ENCODE measurements around the gene ROBO1. TPM values are rescaled to one million over a fixed set of nuclear protein-coding genes. Genes with fewer than 3 reads are reported as not detected.

The ROBO1 gene
- total and polyA plus RNA-seq, 2 of the 8 experiments (the other 6 are each of a cell fraction or from before 2014, with no cell fraction given) = 51.4 to 91.0 TPM

- Histone ChIP-seq H3K4ac (replicated peaks; ENCODE audit: insufficient read length, low read depth, low read length) (no peak overlapping the region), H4K5ac (ENCODE audit: insufficient read length, low read depth, low read length) (peak overlapping the region; percentile 13), H3K9me3 (ENCODE audit: insufficient read depth in 2 of 2, low read depth in 1 of 2, low read length in 1 of 2) (no peaks in the 10 kb centered on the region), H3K79me1 (ENCODE audit: low read depth, low read length) (peaks cover 2% of the 10 kb centered on the region; the same call in 1 of the 2 replicates), H4K8ac (ENCODE audit: extremely low read depth, insufficient read depth, low read length) (no peak overlapping the region), H2BK20ac (ENCODE audit: low read length) (no peak overlapping the region), H3K9ac (replicated peaks in 1 of 4; ENCODE audit: extremely low read depth in 1 of 4, low read depth in 3 of 4, low read length in 3 of 4) (peak overlapping the region; percentile 46 to 84 (median 50); a peak in 6 of 7 replicates), H3K18ac (ENCODE audit: extremely low read depth, low read length) (0 out of 2 replicates have a peak overlapping the region, but pooled peaks have one; percentile 28), H2BK12ac (ENCODE audit: low read depth, low read length) (no peak overlapping the region), H3K4me2 (ENCODE audit: insufficient read depth in 1 of 2, low read depth in 2 of 2, low read length in 2 of 2) (peak overlapping the region; percentile 74 to 87), H3K56ac (replicated peaks; ENCODE audit: insufficient read length, low read depth, low read length) (peak overlapping the region; percentile 55), H3K23me2 (ENCODE audit: low read depth, low read length) (peaks cover 8% of the 10 kb centered on the region), H4K20me1 (replicated peaks in 1 of 2; ENCODE audit: control insufficient read depth in 1 of 2, insufficient read depth in 2 of 2, low read length in 2 of 2) (peaks cover 10 to 11% of the 10 kb centered on the region in 2 experiments), H3K27ac (ENCODE audit: low read depth, low read length) (no peak overlapping the region), H3K23ac (ENCODE audit: insufficient read length) (no peak overlapping the region), H2BK15ac (ENCODE audit: low read length) (no peak overlapping the region), H3K4me3 (ENCODE audit: extremely low read depth in 1 of 4, insufficient read depth in 2 of 4, low read depth in 3 of 4, low read length in 4 of 4) (peak overlapping the region; percentile 85 to 96 (median 92)), H2BK120ac (replicated peaks; ENCODE audit: low read depth, low read length) (no peak overlapping the region), H2AFZ (ENCODE audit: low read length) (peak overlapping the region; percentile 14), H3K4me1 (replicated peaks in 1 of 4; ENCODE audit: control insufficient read depth in 3 of 4, insufficient read depth in 4 of 4, low read length in 3 of 4) (peaks cover 0 to 6% (median 2%) of the 10 kb centered on the region in 4 experiments; a peak in 3 of 7 replicates), H3K14ac (ENCODE audit: insufficient read length) (no peak overlapping the region), H2AK5ac (ENCODE audit: low read depth, low read length) (no peak overlapping the region), H4K91ac (replicated peaks; ENCODE audit: insufficient read length, low read length) (no peak overlapping the region), H3K36me3 (ENCODE audit: control insufficient read depth in 2 of 4, insufficient read depth in 4 of 4, low read length in 3 of 4) (no peaks in the 10 kb centered on the region), H2BK5ac (ENCODE audit: low read depth, low read length) (peak overlapping the region; percentile 84; the same call in 1 of the 2 replicates), H3K79me2 (ENCODE audit: control insufficient read depth in 1 of 2, insufficient read depth in 2 of 2, low read length in 2 of 2) (peaks cover 3 to 49% of the 10 kb centered on the region in 2 experiments; a peak in 3 of 4 replicates), H3K27me3 (replicated peaks in 1 of 4; ENCODE audit: control insufficient read depth in 3 of 4, extremely low read depth in 1 of 4, insufficient read depth in 3 of 4, low read length in 3 of 4) (no peaks in the 10 kb centered on the region)
- DNase-seq (ENCODE audit: low read depth in 1 of 2, low spot score in 2 of 2) = peak in 1 of 2 experiments; percentile 76
- WGBS, 2 experiments (ENCODE audit: extremely low coverage in 1 of 2, insufficient coverage in 1 of 2, insufficient read length in 1 of 2, insufficient replicate concordance in 2 of 2, low coverage in 1 of 2, low lambda C conversion rate in 2 of 2, missing lambda C conversion rate in 1 of 2) = 0% methylated on average over 39 of the region's 44 CpGs; no CpG with 5 or more reads in 1 of the 2 experiments
- FAIRE-seq = no peak
- ChIA-PET POLR2A (ENCODE audit: partially characterized antibody) (interaction anchor here (0.6 to 1.4 kb wide), 7 partner anchors 10 to 373 kb away, joined by 3 read pairs; no protein-coding TSS in a partner anchor), CTCF (ENCODE audit: partially characterized antibody) (interaction anchor here (0.6 to 1.4 kb wide), 7 partner anchors 11 to 357 kb away, joined by 3 to 4 read pairs (median 3); no protein-coding TSS in a partner anchor)
- TF ChIP-seq KDM4A (IDR thresholded peaks at IDR 0.05; ENCODE audit: low read depth, low read length, severe bottlenecking) (peak; percentile 92), GTF2F1 (IDR thresholded peaks at IDR 0.05; ENCODE audit: borderline replicate concordance, low read depth, low read length) (no peak), SIN3A (conservative IDR thresholded peaks at IDR 0.05 in 1 of 2, IDR thresholded peaks at IDR 0.05 in 1 of 2; ENCODE audit: low read depth in 1 of 2, low read length in 2 of 2) (peak in 1 of 2 experiments; percentile 58; a peak in 1 of 4 replicates), RAD21 (IDR thresholded peaks at IDR 0.05 in 1 of 2, conservative IDR thresholded peaks at IDR 0.05 in 1 of 2; ENCODE audit: low read depth in 2 of 2, low read length in 2 of 2) (peak; percentile 11 to 17; a peak in 1 of 4 replicates), POLR2A (IDR thresholded peaks at IDR 0.05; ENCODE audit: control extremely low read depth in 1 of 2, low read depth in 2 of 2, low read length in 2 of 2) (peak in 1 of 2 experiments; percentile 65; a peak in 1 of 3 replicates), MAX (IDR thresholded peaks at IDR 0.05) (0 out of 2 replicates have a peak, but pooled peaks have one; percentile 40), TAF1 (IDR thresholded peaks at IDR 0.05; ENCODE audit: low read depth, low read length) (peak; percentile 35; the same call in 1 of the 2 replicates), HDAC6 (IDR thresholded peaks at IDR 0.05; ENCODE audit: low read depth, low read length) (no peak), YY1 (IDR thresholded peaks at IDR 0.05; ENCODE audit: low read depth, low read length) (0 out of 2 replicates have a peak, but pooled peaks have one; percentile 4), TCF12 (IDR thresholded peaks at IDR 0.05; ENCODE audit: low read depth, low read length) (no peak)
- TF ChIP-seq, protein P1, sequence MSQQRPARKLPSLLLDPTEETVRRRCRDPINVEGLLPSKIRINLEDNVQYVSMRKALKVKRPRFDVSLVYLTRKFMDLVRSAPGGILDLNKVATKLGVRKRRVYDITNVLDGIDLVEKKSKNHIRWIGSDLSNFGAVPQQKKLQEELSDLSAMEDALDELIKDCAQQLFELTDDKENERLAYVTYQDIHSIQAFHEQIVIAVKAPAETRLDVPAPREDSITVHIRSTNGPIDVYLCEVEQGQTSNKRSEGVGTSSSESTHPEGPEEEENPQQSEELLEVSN (IDR thresholded peaks at IDR 0.05) = 0 out of 2 replicates have a peak, but pooled peaks have one; percentile 10
Observed at GRCh38 chr3:79018671-79019136, 749.1 kb downstream of the ROBO1 start.
